ENCODE measurements around the gene ABHD4.

DNA sequence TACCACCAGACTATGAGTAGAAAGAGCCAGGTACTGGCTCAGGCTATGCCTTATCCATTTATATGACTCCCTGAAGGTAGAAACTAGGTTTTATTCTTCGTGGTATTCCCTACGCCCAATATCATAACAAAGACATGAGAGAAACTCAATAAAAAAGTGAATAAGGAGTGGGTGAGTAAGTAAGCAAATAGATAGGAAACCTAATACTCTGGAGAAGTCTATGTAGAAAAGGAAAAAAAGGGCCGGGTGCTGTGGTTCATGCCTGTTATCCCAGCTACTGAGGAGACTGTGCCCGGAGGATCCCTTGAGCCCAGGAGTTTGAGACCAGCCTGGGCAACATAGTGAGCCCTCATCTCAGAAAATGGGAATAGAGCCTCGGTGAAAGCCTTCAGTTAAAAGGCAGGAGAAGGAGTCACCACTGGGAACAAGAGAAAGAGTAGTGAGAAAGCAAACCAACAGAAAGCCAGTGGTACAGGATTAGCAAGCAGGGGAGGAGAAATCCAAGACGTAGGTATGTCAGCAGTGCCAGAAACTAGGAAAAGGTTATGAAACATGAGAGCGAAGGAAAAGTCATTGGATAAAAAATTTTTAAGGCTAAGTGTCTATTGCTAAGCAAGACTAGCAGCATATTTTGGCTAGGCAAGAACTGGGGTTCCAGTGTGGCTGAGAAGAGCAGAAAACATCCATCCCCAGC is 52.1 kb downstream of the ABHD4 start:
- TF ChIP-seq, protein P1, sequence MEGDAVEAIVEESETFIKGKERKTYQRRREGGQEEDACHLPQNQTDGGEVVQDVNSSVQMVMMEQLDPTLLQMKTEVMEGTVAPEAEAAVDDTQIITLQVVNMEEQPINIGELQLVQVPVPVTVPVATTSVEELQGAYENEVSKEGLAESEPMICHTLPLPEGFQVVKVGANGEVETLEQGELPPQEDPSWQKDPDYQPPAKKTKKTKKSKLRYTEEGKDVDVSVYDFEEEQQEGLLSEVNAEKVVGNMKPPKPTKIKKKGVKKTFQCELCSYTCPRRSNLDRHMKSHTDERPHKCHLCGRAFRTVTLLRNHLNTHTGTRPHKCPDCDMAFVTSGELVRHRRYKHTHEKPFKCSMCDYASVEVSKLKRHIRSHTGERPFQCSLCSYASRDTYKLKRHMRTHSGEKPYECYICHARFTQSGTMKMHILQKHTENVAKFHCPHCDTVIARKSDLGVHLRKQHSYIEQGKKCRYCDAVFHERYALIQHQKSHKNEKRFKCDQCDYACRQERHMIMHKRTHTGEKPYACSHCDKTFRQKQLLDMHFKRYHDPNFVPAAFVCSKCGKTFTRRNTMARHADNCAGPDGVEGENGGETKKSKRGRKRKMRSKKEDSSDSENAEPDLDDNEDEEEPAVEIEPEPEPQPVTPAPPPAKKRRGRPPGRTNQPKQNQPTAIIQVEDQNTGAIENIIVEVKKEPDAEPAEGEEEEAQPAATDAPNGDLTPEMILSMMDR (IDR thresholded peaks at IDR 0.05; ENCODE audit: low read length) = no peak
- TF ChIP-seq EZH2 (optimal IDR thresholded peaks at IDR 0.05; ENCODE audit: low read depth, low read length) (no peak), EZH2phosphoT487 (IDR thresholded peaks at IDR 0.05; ENCODE audit: low read length) (no peak)

All from MM.1S (cell line).